KMS-11 (cell line): ENCODE measurements around the gene NUSAP1.

ENCODE experiments used
- H2AFZ ChIP-seq: fragments of 200-600 bp; sonication (generic); 2 replicates; pipeline ENCODE4 v1.6.1; 2016; ENCODE audit warnings: antibody characterized with exemption, mixed run types, low read depth
- H3K27ac ChIP-seq: fragments of 200-600 bp; sonication (generic); 2 replicates; pipeline ENCODE4 v1.6.1; 2016; ENCODE audit warnings: mild to moderate bottlenecking, mixed run types
- H3K27me3 ChIP-seq: fragments of 200-600 bp; sonication (generic); 2 replicates; pipeline ENCODE4 v1.6.1; 2017; ENCODE audit warnings: mild to moderate bottlenecking, low read depth, mixed run types, moderate library complexity; ENCODE audit not compliant: insufficient read depth
- H3K36me3 ChIP-seq: fragments of 200-600 bp; sonication (generic); 2 replicates; pipeline ENCODE4 v1.6.1; 2017; ENCODE audit warnings: mild to moderate bottlenecking, mixed run types; ENCODE audit not compliant: insufficient read depth
- H3K4me1 ChIP-seq: fragments of 200-600 bp; sonication (generic); 2 replicates; pipeline ENCODE4 v1.6.1; 2016; ENCODE audit warnings: mild to moderate bottlenecking, low read depth, mixed run types; ENCODE audit not compliant: poor library complexity, severe bottlenecking
- H3K4me2 ChIP-seq: fragments of 200-600 bp; sonication (generic); 2 replicates; pipeline ENCODE4 v1.7.0; 2016; ENCODE audit warnings: mild to moderate bottlenecking, mixed run types
- H3K4me3 ChIP-seq: fragments of 200-600 bp; sonication (generic); IDR thresholded peaks from 2 replicates; pipeline ENCODE4 v1.6.1; 2017; ENCODE audit warnings: low read depth, low read length, mixed read lengths; ENCODE audit not compliant: insufficient read depth
- H3K79me2 ChIP-seq: fragments of 200-600 bp; sonication (generic); 2 replicates; pipeline ENCODE4 v1.6.1; 2016; ENCODE audit warnings: low read depth, mixed run types; ENCODE audit not compliant: insufficient read depth
- H3K9ac ChIP-seq: fragments of 200-600 bp; sonication (generic); 2 replicates; pipeline ENCODE4 v1.6.1; 2016; ENCODE audit warnings: mild to moderate bottlenecking, mixed run types
- H4K20me1 ChIP-seq: fragments of 200-600 bp; sonication (generic); 2 replicates; pipeline ENCODE4 v1.6.1; 2016; ENCODE audit warnings: mild to moderate bottlenecking, mixed run types; ENCODE audit not compliant: insufficient read depth
- CTCF ChIP-seq: fragments of 200-600 bp; sonication (generic); conservative IDR thresholded peaks from 2 replicates; pipeline ENCODE4 v1.6.1; 2017; ENCODE audit warnings: low read depth, mild to moderate bottlenecking, antibody characterized with exemption, low read length, moderate library complexity, mixed read lengths

NUSAP1 gene

GRCh38 chr15:41429003-41429890, 96.6 kb downstream of the NUSAP1 start:
- Histone ChIP-seq H3K79me2 (peaks cover 83% of the 10 kb centered on the region), H3K4me2 (peak overlapping the region; percentile 55), H3K36me3 (no peaks in the 10 kb centered on the region), H3K9ac (peak overlapping the region; percentile 45; the same call in 1 of the 2 replicates), H3K27me3 (no peaks in the 10 kb centered on the region), H3K27ac (peak overlapping the region; percentile 83), H3K4me3 (no peak overlapping the region), H3K4me1 (peaks cover 65% of the 10 kb centered on the region), H2AFZ (peak overlapping the region; percentile 11; the same call in 1 of the 2 replicates), H4K20me1 (no peaks in the 10 kb centered on the region)
- no peak for TF ChIP-seq CTCF
